GM18499 (cell line): ENCODE data around the gene ARHGAP15.
"Not testable (repeated sequence)": the region's sequence is repeated elsewhere in the genome, so short reads cannot be mapped to it uniquely, and the experiment has no call there.

ENCODE experiments used
- ATAC-seq: cut with Tn5 transposase; IDR thresholded peaks from one replicate; pipeline ENCODE4 v1.9.1; 2021; ENCODE audit warnings: moderate number of reproducible peaks; ENCODE audit not compliant: insufficient read depth, unreplicated experiment

ARHGAP15 gene

DNA sequence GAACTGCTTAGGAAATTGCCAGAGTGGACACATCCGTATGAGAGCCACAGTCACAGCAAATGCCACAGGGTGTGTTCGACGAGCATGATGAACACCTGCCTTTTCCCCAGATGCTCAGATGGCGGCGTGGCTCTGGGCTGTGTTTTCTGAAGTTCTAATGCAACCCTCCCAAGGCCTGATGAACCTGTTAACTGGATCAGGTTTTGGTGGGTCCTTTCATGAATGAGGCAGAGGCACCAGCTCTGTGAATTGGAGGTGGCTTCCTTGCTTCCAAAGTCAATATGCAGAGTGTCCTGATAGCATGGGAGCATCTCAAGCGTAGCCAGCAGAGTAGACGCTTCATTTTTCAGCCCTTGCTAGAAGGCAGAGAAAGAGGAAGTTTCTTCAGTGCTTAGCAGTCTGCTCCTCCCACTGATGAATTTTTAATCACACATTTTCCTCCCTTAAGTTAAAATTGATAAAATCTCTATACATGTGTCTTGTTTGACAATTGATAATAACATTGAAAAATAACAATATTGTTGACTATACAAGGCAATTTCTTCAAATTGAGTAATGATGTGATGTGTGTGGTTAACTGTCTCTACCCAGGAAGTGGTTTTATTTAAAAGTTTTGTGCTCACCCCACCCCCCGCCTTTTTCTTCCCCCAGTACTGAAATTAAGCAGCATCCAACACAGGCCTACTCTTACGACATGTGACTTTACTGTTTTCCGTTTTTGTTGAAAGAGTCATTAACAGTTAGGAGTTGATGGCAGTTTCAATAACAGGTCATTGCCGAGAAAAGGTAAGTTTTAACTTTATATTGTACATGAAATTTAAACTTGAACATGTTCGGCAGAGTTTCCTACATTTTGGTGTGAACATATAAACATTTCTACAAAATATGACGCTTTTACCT is at the start of gene ARHGAP15:
ARHGAP15 (plus strand) TSS at position 739 of the 900 bp plus-strand sequence.
- ATAC-seq, result peak; percentile 81

DNA sequence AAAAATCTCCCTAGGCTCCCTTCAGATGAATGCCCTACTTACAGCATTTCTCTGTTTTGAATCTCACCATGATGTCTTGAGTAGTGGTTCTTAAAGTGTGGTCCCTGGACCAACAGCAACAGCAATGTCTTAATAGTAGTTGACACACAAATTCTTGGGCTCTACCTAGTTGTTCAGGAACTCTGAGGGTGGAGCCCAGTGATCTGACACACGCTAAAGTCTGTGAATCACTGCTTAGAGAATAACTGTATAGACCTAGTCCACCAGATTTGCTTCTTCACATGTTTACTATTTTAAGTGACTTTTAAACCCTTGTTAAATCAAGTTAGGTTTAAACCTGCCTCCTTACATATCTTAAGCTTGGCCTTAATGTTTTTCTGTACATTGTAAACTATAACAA is 47.6 kb upstream of the ARHGAP15 start:
- ATAC-seq, result no peak

DNA sequence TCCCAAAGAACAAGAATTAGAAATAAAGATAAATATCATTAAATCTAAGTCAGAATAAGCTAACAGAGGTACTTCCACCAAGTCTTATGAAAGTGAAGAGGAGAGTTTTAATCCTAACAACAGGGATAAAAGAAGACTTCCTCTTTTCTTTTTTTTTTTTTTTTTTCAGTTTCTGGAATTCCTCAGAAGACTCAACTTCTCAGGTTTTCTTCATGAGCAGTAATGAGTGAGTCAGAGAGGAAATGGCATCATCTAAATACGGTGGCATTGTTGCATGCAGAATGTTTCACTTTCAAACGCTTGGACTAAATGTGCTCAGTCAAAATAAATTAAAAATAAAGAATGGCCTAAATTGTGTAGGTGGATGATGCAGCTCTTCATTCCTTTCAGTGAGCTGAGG is 45.6 kb upstream of the ARHGAP15 start:
- peak; percentile 37 for ATAC-seq

DNA sequence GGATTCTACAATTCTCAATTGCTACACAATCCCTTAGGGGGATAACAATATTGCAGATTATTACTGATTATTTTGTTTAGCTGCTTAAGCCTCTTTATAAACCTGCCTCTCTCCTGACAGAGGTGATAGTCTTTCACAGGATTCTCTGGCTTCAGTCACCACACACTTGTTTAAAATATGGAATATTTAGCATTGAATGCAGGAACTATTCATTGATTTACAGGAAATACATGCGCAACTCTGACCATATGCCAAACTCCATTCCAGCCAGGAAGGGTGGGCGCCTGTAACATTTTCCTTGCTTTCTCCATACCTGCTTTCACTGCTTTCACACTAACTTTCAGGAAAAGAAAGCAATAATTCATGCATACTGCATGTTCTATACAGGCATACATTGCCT is 44.8 kb upstream of the ARHGAP15 start:
- no peak for ATAC-seq

DNA sequence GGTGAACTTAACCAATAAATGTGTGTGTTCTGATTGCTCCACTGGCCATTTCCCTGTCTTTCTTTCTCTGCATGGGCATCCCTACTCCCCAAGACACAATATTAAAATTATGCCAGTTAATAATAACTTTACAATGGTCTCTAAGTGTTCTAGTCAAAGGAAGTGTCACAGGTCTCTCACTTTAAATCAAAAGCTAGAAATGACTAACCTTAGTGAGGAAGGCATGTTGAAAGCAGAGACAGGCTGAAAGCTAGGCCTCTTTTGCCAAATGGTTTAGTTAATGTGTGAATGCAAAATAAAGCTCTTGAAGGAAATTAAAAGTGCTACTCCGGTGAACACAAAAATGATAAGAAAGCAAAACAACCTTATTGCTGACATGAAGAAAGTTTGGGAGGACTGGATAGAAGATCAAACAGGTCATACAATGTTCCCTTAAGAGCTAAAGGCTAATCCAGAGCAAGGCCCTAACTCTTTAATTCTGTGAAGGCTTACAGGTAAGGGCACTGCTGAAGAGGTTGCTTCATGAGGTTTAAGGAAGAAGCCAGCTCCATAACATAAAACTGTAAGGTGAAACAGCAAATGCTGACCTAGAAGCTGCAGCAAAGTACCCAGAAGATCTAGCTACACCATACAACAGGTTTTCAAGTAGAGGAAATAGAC is 44.0 kb upstream of the ARHGAP15 start:
- no peak for ATAC-seq

DNA sequence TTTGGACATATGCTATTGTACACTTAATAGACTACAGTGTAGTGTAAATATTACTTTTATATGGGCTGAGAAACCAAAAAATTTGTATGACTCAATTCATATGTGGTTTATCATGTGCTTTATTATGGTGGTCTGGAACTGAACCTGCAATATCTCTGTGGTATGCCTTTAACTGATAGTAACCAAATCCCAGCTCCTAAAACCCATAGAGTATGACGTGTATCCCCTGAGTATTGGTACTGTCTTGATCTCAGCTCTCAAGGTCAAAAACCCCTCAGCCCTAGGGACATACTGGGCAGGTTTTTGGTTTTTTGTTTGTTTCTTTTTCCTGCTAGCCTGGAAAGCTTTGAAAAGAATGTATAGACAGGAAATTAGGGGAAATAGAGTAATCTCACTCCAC is 42.2 kb upstream of the ARHGAP15 start:
- no peak for ATAC-seq

DNA sequence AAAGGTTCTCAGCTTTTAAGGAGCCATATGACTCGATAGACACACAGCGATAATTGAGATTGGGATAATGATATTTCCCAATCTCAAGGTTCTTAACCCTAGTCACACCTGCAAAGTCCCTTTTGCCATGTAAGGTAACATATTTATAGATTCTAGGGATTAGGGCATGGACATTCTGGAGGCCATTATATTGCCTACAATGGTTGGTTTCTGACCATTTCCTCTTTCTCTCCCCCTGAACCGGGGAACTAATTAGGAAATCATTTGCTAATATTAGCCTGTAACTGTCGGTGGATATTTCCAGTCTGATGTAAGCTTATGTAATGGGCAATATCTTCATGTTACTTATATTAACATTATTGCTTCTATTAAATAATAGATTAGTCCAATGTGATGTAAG is 40.8 kb upstream of the ARHGAP15 start:
- ATAC-seq, result no peak

DNA sequence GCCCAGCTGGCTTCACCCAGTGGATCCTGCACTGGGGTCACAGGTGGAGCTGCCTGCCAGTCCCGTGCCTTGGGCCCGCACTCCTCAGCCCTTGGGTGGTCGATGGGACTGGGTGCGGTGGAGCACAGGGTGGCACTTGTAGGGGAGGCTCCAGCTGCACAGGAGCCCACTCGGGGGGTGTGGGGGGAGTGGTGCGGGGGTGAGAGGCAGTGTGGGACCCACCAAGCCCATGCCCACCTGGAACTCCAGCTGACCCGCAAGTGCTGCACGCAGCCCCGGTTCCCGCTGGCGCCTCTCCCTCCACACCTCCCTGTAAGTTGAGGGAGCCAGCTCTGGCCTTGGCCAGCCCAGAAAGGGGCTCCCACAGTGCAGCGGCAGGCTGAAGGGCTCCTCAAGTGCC is 39.7 kb upstream of the ARHGAP15 start:
- not testable (repeated sequence) for ATAC-seq

DNA sequence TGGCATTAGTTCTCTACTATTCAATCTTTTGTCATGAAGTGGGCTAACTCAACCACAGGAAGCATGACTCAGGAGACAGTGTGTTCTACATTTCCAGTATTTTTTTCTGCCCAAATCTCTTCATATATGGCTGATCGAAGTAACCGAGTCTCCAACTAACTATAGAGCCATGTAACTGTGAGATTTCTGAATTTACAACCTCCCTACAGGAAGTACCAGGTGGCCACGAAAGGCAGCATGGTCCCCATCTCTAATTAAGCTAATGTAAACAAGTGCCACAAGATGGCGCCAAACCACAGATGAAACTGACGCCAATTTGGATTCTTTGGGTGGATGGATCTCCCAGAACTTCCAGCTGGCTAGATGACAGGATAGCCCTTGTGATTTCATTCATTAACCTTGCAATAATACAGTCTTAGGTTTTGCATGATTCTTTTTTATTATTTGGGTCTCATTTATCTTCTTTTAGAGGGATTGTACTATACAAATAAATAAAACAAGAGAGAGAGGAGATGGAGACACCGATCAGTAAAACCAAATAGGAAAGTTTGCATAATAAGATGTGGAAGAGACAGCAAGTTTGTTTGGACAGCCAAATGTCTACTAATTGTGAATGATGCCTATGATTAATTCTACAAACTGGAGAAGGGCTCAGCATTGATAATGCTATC is 18.3 kb upstream of the ARHGAP15 start:
- ATAC-seq, result peak; percentile 92

DNA sequence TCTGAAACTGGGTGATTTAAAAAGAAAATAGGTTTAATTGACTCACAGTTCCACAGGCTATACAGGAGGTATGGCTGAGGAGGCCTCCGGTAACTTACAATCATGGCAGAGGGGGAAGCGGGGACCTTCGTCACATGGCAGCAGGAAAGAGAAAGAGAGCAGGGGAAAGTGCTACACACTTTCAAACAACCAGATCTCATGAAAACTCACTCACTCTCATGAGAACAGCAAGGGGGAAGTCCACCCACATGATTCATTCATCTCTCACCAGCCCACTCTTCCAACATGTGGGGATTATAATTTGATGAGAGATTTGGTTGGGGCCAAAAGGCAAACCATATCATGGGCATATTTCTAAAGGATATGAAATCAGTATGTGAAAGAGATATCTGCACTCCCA is 12.0 kb upstream of the ARHGAP15 start:
- no peak for ATAC-seq

DNA sequence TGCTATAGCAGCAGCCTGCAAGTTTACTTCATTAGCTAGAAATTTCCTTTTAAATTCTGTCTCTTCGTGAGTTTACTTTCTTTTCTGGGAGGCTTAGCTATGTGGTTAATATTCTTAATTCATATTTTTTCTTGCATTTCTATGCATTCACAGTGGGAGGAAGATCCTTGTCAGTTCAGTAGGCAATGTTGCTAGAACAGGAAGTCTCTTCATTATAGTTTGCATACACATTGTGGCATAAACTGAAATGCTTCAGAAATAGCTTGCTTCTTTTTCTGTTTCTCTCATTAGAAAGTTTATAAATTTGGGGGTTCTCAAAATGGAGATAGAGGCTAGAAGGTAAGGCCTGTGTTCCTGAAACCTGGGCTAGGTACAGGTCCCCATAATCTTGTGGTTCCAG is 8.1 kb upstream of the ARHGAP15 start:
- peak; percentile 63 for ATAC-seq

DNA sequence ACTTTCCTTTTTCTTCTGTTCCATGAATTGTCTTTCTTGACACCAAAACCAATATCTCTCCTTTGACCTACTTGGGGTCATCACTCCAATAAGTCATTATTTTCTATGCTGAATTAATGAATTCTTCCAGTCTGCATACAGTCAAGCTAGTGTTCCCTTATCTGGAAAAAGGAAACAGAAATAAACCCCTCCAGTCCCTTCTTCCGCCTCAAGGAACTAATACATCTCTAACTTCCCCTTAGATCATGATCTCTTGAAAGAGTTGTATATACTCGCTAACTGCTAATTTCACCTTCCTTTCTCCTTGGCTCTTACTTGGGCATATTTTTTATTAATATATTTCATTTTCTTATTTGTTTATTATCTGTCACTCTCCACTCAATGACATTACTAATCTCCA is 7.3 kb upstream of the ARHGAP15 start:
- no peak for ATAC-seq

DNA sequence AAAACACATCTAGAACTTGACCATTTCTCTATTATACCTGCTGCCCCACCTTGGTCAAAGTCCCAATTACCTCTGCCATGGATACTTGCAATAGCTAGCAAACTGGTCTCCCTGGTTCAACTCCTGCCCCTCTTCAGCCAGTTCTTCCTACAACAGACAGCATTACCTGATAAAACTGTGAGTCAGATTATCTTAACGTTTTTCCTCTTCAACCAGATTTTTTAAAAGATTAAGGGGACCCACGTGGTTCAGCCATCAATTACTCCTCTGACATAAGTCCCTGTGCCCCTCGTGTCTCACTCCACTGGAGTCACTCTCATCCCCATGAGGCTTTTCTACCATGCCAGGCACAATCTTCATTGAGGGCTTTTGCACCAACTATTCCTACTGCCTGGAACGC is 5.3 kb upstream of the ARHGAP15 start:
- no peak for ATAC-seq

DNA sequence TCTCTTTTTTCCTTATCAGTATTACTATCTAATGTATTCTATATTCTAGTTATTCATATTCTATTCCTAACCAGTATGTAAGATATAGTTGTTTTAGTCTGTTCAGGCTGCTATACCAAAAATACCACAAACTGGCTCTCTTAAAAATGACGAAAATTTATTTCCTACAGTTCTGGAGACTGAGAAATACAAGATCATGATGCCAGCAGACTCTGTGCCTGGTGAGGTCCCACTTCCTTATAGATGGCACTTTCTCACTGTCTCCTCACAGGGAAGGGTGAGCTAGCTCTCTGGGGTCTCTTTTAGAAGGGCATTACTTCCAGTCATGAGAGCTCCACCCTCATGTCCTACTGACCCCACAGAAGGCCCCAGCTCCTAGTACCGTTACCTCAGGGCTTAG is 4.8 kb upstream of the ARHGAP15 start:
- ATAC-seq, result no peak

DNA sequence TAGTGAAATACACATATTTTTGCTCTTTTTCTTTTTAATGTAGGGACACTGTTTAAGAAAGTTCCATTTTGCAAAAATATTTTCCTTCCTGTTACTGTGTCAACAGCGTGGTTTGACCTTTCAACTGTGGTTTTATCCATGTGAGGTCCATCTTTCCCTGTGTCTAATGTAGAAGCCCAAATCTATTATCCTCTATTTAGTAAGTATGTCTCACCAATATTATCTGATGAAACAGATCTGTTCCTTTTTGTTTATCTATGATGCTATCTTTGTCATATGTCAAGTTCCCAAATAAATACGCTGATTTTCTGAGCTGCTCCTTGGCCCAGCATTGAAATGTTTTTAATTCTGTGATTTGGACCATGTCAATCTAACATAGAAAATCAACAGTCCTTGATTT is 3.5 kb upstream of the ARHGAP15 start:
- no peak for ATAC-seq

DNA sequence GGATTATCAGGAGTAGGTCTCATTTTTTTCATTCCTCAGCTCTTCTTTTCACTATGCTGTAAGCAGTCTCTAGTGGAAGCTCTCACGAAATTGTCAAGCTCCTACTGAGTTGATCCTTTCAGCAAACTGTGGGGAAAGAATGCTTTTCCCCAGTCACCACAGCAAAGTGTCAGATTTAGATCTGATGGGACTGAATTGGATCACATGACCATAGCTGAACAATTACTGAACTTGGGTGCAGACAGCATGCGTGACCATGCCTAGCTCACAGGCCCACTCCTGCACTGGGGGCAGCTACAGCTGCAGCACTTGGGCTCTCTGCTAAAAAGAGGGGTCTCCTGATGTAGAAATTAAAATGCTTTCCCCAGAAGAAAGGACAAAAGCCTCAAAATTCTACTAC is 3.1 kb downstream of the ARHGAP15 start:
- no peak for ATAC-seq

DNA sequence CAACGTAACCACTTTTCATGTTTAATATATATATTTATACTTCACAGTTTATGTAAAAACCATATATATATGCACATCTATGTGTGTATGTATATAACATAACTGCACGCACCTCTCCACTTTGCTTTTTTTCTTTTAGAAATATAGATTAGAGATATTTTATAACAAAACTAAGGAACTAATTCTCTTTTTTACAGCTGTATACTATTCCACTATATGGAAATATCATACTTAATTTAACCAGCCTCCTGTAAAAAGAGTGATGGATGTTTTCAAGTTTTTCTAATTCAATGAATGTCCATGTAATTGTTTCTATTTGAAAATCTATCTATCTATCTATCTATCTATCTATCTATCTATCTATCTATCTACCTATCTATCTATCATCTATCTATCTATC is 4.6 kb downstream of the ARHGAP15 start:
- ATAC-seq, result no peak

DNA sequence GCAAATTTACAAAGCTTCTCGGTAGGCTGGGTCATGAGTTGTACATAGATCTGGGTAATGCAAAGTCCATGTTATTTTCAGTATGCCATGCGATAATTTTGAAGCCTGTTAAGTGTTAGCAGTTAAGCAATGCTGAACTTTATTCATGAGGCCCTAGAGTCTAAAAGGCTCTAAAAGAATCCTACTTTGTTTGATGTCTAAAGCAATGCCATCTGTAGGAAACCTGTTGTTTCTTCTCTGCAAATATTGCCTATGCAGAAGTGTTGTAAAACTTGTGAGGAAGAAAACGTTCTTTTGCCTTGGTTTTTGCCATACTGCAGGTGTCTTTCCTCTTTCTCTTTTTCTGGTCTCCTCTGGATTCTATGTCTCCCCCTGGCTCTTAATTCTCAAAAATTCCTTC is 9.1 kb downstream of the ARHGAP15 start:
- no peak for ATAC-seq

DNA sequence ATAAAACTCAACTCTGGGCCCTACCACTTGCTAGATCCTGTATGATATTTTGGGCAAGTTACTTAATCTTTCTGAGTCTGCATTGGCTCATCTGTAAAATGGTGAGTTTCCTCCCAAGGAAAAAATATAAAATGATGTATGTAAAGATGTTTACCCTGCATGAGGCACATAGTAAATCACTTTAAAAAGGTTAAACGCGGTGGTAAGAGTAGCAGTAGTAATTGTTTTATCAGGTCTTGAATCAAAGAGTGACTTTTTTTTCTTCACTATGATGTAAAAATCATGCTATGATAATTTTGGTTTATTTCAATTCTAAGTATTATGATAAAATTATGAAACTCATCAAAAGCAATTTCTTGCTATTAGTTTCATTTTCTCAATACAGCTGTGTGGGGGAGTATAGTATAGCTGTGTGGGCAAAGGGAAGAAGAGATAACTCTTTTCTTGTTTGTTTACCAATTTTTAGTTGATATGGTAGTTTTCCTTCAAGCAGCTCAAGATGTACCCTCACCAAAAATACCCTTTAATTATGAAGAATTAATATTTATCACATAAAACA is 10.7 kb downstream of the ARHGAP15 start:
- ATAC-seq, result no peak

DNA sequence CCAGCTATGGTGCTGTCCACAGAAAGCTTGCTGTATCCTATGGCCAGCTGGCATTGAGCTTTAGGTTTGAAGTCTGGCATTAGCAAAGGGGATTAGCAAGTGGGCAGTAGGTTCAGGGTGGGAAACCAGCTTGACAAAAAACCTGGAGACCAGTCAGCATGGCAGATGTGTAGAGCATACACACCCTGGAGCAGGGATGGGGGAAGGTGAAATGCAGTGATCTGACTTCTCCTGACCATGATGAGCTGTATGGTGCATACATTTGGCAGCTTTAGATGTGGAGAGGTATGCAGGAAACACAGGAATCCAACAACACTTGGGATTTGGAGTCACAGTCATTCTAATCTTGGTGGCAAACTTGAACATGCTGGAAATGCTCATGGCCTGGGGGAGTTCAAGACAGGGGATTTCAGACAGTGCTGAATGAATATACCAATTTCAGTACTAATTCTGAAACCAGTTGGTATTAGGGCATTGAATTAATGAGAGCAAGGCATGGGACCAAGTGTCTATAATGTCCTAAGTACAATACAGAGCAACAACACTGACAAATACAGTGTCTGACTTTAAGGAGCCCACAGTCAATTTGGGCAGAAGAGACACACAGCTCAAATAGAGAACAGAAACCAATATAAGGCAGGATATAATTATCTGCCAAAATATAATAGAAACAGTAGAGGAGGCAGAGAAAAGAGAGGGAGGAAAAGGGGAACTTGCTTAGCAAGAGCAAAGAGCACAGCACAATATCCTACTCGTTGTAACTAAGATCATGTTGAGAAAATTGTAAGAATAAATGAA is 11.8 kb downstream of the ARHGAP15 start:
- peak; percentile 90 for ATAC-seq
